ENCODE measurements around the gene TRIM38.

DNA sequence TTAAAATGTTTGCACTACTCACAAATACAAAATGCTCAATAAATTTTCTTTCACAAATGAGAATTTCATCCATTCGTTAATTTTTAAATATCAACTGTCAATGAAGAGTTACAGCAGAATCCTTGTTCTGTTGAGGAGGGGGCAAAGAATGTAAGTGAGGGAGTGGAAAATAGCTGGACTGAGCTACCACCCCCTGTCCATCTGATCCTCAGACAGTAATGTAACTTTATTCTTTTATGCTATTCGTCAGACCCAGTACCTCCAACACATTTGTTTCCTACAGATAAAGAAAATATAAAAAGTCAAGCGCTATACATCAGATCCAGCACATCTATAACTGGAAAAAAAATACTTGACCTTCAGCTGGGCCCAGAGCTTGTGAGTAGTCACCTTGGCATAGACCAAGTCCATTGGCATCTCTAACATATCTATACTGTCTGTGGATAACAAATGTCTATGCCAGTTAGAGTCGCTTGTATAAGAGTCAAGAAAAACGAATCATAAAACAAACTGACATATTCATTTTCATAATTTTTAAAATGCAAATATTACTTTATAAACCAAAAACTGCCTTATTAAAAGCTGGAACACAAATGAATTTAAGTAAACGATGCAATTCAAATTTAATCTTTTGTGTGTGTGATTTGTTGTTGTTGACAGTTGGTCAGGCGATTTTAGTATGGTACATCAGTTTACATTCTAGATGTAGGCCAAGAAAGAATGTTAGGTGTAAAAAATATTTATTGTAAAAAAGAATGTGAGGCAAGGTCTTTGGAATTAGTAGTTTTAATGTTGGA is 67.5 kb downstream of the TRIM38 start:
- TF ChIP-seq ZFP37 (tag by site-specific recombination; IDR thresholded peaks at IDR 0.05) (no peak), KLF7 (tag by site-specific recombination; IDR thresholded peaks at IDR 0.05; ENCODE audit: borderline replicate concordance) (no peak), ZNF785 (tag by site-specific recombination; IDR thresholded peaks at IDR 0.05) (no peak), YY1 (tag by site-specific recombination; IDR thresholded peaks at IDR 0.05) (no peak), PATZ1 (tag by site-specific recombination; IDR thresholded peaks at IDR 0.05) (no peak)
